GM21786 (cell line): Measurements from ENCODE around the gene GLRA2.
A peak's percentile ranks its signal among the peaks of the same experiment; 100 is the strongest.

Source experiments
- ATAC-seq: cut with Tn5 transposase; IDR thresholded peaks from one replicate; pipeline ENCODE4 v1.9.1; 2021; ENCODE audit not compliant: unreplicated experiment

Gene GLRA2

GRCh38 chrX:14529290-14529989 lies at the start of gene GLRA2:
Gene GLRA2, plus strand, starts transcription at chrX:14529536. Its CDS starts 522 bp downstream, at chrX:14530058.
- ATAC-seq, result no peak

DNA sequence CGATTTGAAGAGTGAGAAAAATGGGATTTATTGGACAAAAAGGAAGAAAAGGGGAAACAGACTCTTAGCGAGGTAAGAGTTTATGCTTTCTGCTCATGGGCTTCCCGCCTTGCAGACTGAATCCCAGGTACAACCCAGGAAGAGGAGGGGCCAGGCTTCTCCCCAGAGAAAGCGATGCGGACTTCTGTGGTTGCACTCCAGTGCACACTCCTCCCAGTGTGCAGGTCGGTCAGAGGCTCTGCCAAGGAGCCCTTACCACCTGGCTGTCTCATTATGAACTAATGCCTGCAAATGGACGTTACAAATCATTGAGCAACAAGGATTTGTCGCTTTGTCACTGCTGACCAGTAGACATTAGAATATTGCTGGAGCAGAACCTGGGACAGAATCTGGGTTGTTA lies 39.9 kb upstream of the GLRA2 start:
- ATAC-seq, result no peak

DNA sequence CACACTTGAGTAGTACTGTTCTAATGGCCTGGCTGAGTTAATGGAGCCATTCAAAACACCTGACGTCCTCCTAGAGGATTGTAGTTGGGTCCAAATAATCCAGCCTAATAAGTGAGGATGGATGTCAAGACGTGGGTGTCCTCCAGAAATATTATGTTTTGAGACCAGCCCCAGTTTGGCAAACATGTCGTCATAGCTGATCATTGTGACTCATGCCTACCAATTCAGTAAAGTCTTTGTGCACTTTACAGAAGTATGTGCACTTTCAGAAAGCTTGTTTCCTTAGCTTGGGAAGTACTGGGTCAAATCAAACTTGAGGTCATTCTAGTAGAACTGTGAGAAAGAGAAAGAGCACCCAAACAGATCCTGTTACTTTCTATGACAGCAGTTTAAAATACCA lies 37.6 kb upstream of the GLRA2 start:
- no peak for ATAC-seq

DNA sequence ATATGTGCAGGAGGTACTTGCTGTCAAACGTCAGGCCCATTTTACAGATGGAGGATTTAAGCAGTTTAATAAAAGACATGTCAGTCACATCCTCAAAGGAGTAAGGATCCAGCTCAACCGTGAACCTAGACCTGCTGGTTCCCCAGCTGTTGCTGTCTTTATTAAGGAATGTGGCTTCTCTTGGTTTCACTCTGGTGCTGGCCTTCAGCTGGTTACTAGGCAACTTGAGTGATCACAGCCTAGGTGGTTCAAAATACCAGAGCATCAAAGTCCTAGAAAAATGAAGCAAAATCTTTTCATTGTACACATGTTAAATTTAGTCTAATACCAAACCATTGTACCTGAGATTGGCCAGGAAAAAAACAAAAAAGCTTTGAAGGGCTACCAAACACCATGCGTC lies 32.7 kb upstream of the GLRA2 start:
- peak; percentile 29 for ATAC-seq

DNA sequence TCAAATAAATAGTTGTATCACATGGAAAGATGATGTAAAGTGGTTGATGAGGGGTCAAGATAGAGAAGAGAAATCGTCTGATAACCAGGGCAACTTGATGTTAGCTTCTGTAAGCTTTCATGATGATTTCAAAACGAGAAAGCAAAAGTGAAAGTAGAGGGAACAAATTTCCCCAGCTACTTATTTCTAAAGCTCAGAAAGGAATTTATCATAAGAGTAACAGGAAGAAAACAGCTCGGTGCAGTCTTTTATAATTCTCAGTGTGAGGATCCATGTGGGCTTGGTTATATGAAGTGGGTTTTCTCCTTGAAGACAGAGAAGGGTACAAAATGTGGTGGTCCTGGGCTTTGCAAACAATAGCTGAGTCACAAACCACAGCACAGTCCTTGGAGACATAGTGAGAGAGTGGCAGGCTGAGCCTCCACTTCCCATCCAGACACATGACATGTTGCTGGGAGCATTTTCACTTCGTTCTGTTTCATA lies 32.1 kb upstream of the GLRA2 start:
- peak; percentile 82 for ATAC-seq

- ATAC-seq, result no peak
Measured at GRCh38 chrX:14501327-14501726, 28.0 kb upstream of the GLRA2 start.

- no peak for ATAC-seq
Measured at GRCh38 chrX:14504960-14505538, 24.3 kb upstream of the GLRA2 start.

- no peak for ATAC-seq
Measured at GRCh38 chrX:14505648-14506047, 23.7 kb upstream of the GLRA2 start.

- no peak for ATAC-seq
Measured at GRCh38 chrX:14506866-14507265, 22.5 kb upstream of the GLRA2 start.

GRCh38 chrX:14508025-14508690 lies 21.2 kb upstream of the GLRA2 start:
- ATAC-seq, result no peak

DNA sequence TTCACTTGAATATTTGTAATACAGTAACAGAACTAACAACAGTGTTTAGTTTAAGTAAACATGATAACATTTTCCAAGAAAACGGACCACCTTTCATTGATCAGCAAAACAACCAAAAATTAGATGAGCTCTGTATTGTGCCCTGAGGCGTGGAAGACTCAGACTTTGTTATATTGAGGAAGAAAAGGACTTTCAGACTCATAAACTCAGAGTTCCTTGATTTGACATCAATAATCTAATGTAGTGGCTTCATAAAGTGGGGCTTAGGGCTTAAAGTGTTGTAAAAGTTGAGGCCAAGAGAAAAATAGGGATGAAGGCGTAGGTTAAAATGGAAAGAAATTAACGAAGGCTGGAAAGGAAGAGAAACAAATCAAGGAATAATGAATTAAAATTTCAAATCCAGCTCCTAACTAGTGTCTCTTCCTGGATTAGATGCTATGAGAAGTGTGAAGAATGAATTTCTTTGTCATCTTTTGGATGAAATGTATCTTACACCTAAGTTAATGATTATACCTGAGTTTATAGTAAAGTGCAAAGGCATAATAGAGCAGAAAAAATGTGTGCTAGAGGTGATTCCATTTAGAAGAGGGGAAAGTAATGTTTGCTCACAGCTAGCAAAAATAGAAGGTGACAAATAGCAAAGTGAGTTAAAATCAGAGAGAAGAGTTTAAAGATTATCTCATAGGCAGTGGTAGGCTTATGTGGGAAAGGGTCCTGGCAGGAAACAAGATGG lies 19.8 kb upstream of the GLRA2 start:
- ATAC-seq, result no peak

GRCh38 chrX:14528629-14529289 lies 577 bp upstream of the GLRA2 start:
- peak; percentile 75 for ATAC-seq

DNA sequence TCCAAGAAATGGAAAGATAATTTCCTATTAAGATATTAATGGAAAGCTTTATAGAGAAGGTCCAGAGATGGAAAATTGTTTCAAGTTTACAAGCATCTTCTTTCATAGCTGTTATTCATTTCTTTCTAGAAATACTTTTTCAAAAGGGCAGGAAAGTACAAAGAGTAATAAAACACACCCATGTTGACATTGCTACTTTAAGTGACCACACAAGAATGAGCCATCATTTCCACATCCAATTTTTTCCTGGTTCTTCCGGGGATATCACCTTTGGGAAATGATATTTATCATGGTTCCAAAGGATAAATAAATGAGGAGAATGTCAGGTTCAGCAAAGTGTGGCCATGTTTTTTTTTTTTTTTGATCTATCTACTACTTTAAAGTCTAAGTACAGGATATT lies 4.5 kb downstream of the GLRA2 start:
- ATAC-seq, result no peak

GRCh38 chrX:14546190-14546589 lies 16.9 kb downstream of the GLRA2 start:
- no peak for ATAC-seq

DNA sequence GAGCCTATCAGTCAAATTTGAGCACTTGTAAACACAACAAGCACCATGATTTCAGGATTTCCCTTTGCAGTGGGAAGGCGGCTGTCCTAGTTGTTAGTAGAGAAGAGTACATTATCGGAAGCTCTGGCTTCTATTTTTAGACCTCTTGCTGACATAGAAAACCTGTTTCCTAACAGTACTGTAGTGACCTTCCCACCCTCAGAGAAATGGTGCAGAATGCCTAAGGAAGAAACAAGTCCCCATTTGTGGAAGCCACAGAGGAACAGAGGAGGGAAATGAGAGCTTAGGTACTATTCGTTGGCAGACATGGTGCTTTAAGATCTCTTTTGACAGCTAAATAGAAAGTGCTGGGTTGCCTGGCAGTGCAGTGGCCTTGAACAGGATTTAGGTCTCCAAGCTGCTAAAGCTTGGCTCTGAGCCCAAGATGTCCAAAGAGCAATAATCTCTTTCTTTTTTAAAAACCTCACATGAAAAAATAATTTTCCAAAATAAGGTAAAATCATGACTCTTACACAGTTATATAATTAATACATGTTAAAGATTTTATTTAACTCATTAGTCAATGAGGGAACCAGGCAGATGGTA lies 24.9 kb downstream of the GLRA2 start:
- ATAC-seq, result no peak

- ATAC-seq, result no peak
Measured at GRCh38 chrX:14564058-14564457, 34.7 kb downstream of the GLRA2 start.

DNA sequence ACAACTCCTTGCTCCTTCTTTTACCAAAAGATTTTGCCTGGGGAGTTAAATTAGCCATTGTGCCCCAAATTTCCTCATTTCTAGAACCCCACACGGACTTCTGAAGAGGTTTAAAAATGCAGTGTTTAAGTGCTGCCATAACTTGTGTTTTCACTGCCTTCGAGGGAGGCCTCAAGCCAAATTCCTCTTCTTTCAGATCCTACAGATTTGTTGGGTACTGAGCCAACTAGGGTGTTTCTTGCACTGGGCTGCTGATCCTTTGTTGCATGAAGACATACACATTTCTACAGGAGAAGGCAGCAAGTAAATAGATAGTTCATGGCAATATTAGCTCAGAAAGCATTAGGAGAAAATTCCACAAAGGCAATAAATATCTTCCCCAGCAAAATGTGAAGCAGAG lies 43.8 kb downstream of the GLRA2 start:
- ATAC-seq, result no peak

GRCh38 chrX:14581081-14581480 lies 51.7 kb downstream of the GLRA2 start:
- no peak for ATAC-seq

DNA sequence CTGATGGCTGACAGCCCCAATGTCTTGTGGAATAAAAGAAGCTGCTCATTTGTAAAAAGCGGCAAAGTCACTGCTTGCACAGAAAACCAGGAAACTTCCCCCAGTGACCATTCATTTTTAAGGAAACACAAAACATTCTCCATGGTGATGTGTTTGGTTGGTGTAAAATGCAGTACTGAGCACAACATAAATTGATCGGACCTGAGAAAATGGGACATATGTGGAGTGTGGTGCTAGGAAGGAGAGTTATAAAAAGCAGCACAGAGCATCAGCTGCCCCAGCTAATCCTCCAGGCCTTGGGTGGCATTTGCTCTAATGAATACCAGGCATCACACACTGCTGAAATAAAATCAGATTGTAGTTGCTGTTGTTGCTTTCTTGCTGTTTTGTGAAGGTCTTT lies 55.2 kb downstream of the GLRA2 start:
- no peak for ATAC-seq

- no peak for ATAC-seq
Measured at GRCh38 chrX:14590216-14590615, 60.9 kb downstream of the GLRA2 start.
